HEK293 (cell line): ENCODE data around the gene FRMPD4.

Source experiments
- CTCF ChIA-PET: fragments of 350-600 bp; formaldehyde crosslinking; extraction: SDS; loops from one replicate; lab custom pipeline; 2021; ENCODE audit warnings: antibody characterized with exemption; lab: Yijun Ruan, JAX
- POLR2A ChIA-PET: fragments of 300-600 bp; formaldehyde crosslinking; extraction: SDS; loops from one replicate; lab custom pipeline; 2020; ENCODE audit warnings: antibody characterized with exemption, inconsistent platforms; lab: Yijun Ruan, JAX
- H3K27ac ChIP-seq: fragments of 200-500 bp; sonication (Bioruptor generic); 2 replicates; pipeline ENCODE4 v1.5.1; 2014; ENCODE audit warnings: low read depth, low read length, control low read depth, inconsistent platforms; ENCODE audit errors: extremely low read depth
- H3K36me3 ChIP-seq, 2 experiments: fragments of 200-500 bp in 1 of 2; sonication (Bioruptor generic) in 1 of 2; 1 replicate in 1 of 2; 2 replicates in 1 of 2; pipeline ENCODE4 v1.5.1; 2014 to 2017; ENCODE audit warnings: inconsistent platforms in 2 of 2, low read length in 2 of 2; ENCODE audit not compliant: control insufficient read depth in 2 of 2, insufficient read depth in 1 of 2
- H3K4me1 ChIP-seq: fragments of 200-500 bp; sonication (Bioruptor generic); 2 replicates; pipeline ENCODE4 v1.5.1; 2014; ENCODE audit warnings: mild to moderate bottlenecking, low read length, inconsistent platforms; ENCODE audit not compliant: control insufficient read depth, insufficient read depth
- H3K4me3 ChIP-seq: 2 replicates; pipeline ENCODE4 v1.5.1; 2011; ENCODE audit warnings: low read depth, mild to moderate bottlenecking, control low read depth, low read length, moderate library complexity
- H3K9me3 ChIP-seq: fragments of 200-500 bp; sonication (Bioruptor generic); 2 replicates; pipeline ENCODE4 v1.5.1; 2014; ENCODE audit warnings: low read depth, low read length, inconsistent platforms; ENCODE audit not compliant: control insufficient read depth, insufficient read depth
- CTCF ChIP-seq: fragments of 450-650 bp; formaldehyde crosslinking; IDR thresholded peaks from 2 replicates; pipeline ENCODE4 v1.5.1; 2016; ENCODE audit warnings: missing biosample characterization, missing genetic modification characterization
- GFI1B ChIP-seq: fragments of 450-650 bp; formaldehyde crosslinking; IDR thresholded peaks from 2 replicates; pipeline ENCODE4 v1.5.1; 2016; ENCODE audit warnings: missing biosample characterization, missing genetic modification characterization
- IKZF3 ChIP-seq: fragments of 450-650 bp; IDR thresholded peaks from 2 replicates; pipeline ENCODE4 v1.5.0; 2018; ENCODE audit warnings: missing biosample characterization, mild to moderate bottlenecking, missing genetic modification characterization, moderate library complexity
- MEIS1 ChIP-seq: sonication (generic); formaldehyde crosslinking; IDR thresholded peaks from 2 replicates; pipeline ENCODE4 v1.8.1; 2022; ENCODE audit warnings: missing genetic modification reagents, mild to moderate bottlenecking, borderline replicate concordance
- MZF1 ChIP-seq: fragments of 450-650 bp; formaldehyde crosslinking; IDR thresholded peaks from 2 replicates; pipeline ENCODE4 v1.5.1; 2017; ENCODE audit warnings: missing biosample characterization, missing genetic modification characterization, borderline replicate concordance
- OSR2 ChIP-seq: fragments of 450-650 bp; formaldehyde crosslinking; IDR thresholded peaks from 2 replicates; pipeline ENCODE4 v1.5.1; 2016; ENCODE audit warnings: missing biosample characterization, missing genetic modification characterization
- OVOL3 ChIP-seq: fragments of 450-650 bp; formaldehyde crosslinking; IDR thresholded peaks from 2 replicates; pipeline ENCODE4 v1.5.1; 2016; ENCODE audit warnings: missing biosample characterization, missing genetic modification characterization
- REST ChIP-seq: fragments of 450-650 bp; formaldehyde crosslinking; IDR thresholded peaks from 2 replicates; pipeline ENCODE4 v1.5.1; 2016; ENCODE audit warnings: missing biosample characterization, missing genetic modification characterization
- SCRT1 ChIP-seq: fragments of 450-650 bp; formaldehyde crosslinking; IDR thresholded peaks from 2 replicates; pipeline ENCODE4 v1.5.1; 2016; ENCODE audit warnings: missing biosample characterization, missing genetic modification characterization, borderline replicate concordance
- YY2 ChIP-seq: fragments of 450-650 bp; formaldehyde crosslinking; IDR thresholded peaks from 2 replicates; pipeline ENCODE4 v1.5.1; 2016; ENCODE audit warnings: missing biosample characterization, missing genetic modification characterization
- ZFP69B ChIP-seq: fragments of 450-650 bp; formaldehyde crosslinking; IDR thresholded peaks from 2 replicates; pipeline ENCODE4 v1.5.1; 2016; ENCODE audit warnings: missing biosample characterization, missing genetic modification characterization
- ZNF112 ChIP-seq: fragments of 450-650 bp; formaldehyde crosslinking; IDR thresholded peaks from 2 replicates; pipeline ENCODE4 v1.5.0; 2017; ENCODE audit warnings: missing biosample characterization, missing genetic modification characterization
- ZNF121 ChIP-seq: fragments of 450-650 bp; formaldehyde crosslinking; IDR thresholded peaks from 2 replicates; pipeline ENCODE4 v1.5.1; 2016; ENCODE audit warnings: missing biosample characterization, missing genetic modification characterization
- ZNF132 ChIP-seq: fragments of 450-650 bp; formaldehyde crosslinking; IDR thresholded peaks from 2 replicates; pipeline ENCODE4 v1.5.1; 2017; ENCODE audit warnings: missing biosample characterization, missing genetic modification characterization, borderline replicate concordance
- ZNF138 ChIP-seq: fragments of 450-650 bp; formaldehyde crosslinking; IDR thresholded peaks from 2 replicates; pipeline ENCODE4 v1.5.1; 2016; ENCODE audit warnings: missing biosample characterization, missing genetic modification characterization, borderline replicate concordance
- ZNF175 ChIP-seq: fragments of 450-650 bp; formaldehyde crosslinking; IDR thresholded peaks from 2 replicates; pipeline ENCODE4 v1.5.1; 2016; ENCODE audit warnings: missing biosample characterization, missing genetic modification characterization
- ZNF335 ChIP-seq: fragments of 450-650 bp; formaldehyde crosslinking; conservative IDR thresholded peaks from 2 replicates; pipeline ENCODE4 v1.5.1; 2016; ENCODE audit warnings: missing biosample characterization, missing genetic modification characterization
- ZNF366 ChIP-seq: fragments of 450-650 bp; formaldehyde crosslinking; conservative IDR thresholded peaks from 2 replicates; pipeline ENCODE4 v1.5.1; 2016; ENCODE audit warnings: missing biosample characterization, missing genetic modification characterization
- ZNF416 ChIP-seq: fragments of 450-650 bp; formaldehyde crosslinking; IDR thresholded peaks from 2 replicates; pipeline ENCODE4 v1.5.1; 2016; ENCODE audit warnings: missing biosample characterization, missing genetic modification characterization
- ZNF830 ChIP-seq: fragments of 450-650 bp; IDR thresholded peaks from 2 replicates; pipeline ENCODE4 v1.5.0; 2018; ENCODE audit warnings: missing biosample characterization, missing genetic modification characterization, low read depth, mild to moderate bottlenecking, moderate library complexity
- ZXDB ChIP-seq: fragments of 450-650 bp; formaldehyde crosslinking; IDR thresholded peaks from 2 replicates; pipeline ENCODE4 v1.5.1; 2016; ENCODE audit warnings: missing biosample characterization, missing genetic modification characterization
- TF ChIP-seq, protein P1 (sequence below): fragments of 450-650 bp; formaldehyde crosslinking; IDR thresholded peaks from 2 replicates; pipeline ENCODE4 v1.5.1; 2016; ENCODE audit warnings: missing biosample characterization, missing genetic modification characterization
- TF ChIP-seq, protein P2 (sequence below): fragments of 450-650 bp; IDR thresholded peaks from 2 replicates; pipeline ENCODE4 v1.5.1; 2018; ENCODE audit warnings: missing biosample characterization, missing genetic modification characterization

FRMPD4 gene

GRCh38 chrX:12648995-12649394 is 510.7 kb downstream of the FRMPD4 start (continued):
- TF ChIP-seq, protein P1, sequence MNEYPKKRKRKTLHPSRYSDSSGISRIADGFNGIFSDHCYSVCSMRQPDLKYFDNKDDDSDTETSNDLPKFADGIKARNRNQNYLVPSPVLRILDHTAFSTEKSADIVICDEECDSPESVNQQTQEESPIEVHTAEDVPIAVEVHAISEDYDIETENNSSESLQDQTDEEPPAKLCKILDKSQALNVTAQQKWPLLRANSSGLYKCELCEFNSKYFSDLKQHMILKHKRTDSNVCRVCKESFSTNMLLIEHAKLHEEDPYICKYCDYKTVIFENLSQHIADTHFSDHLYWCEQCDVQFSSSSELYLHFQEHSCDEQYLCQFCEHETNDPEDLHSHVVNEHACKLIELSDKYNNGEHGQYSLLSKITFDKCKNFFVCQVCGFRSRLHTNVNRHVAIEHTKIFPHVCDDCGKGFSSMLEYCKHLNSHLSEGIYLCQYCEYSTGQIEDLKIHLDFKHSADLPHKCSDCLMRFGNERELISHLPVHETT: no peak

DNA sequence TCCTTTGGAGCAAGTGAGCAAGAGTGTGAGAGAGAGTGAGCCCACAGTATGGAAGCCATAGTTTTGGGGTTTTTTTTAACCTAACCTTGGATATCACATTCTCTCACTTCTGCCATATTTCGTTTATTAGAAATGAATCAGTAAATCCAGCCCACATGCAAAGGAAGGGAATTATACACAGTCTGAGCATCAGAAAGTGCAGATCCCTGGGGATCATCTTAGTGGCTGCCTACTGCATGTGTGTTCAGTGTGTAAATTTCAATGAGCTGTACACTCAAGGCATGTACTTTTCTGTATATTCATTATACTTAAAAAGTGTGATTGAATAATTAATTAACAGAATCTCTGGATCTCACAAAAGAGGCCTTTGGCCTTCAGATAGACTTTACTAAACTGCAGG is 519.2 kb downstream of the FRMPD4 start:
- no peak for TF ChIP-seq ZNF138 (tag by site-specific recombination)
- no peak for TF ChIP-seq ZNF175 (tag by site-specific recombination)
- TF ChIP-seq ZNF830 (tag by site-specific recombination): no peak
- TF ChIP-seq ZNF112: no peak
- TF ChIP-seq ZNF416: no peak
- TF ChIP-seq CTCF: no peak
- TF ChIP-seq ZFP69B: no peak
- no peak for TF ChIP-seq YY2 (tag by site-specific recombination)
- Histone ChIP-seq H3K4me1 (no peaks in the 10 kb centered on the region), H3K9me3 (no peaks in the 10 kb centered on the region), H3K4me3 (no peak overlapping the region), H3K36me3 (no peaks in the 10 kb centered on the region), H3K27ac (no peak overlapping the region)
- POLR2A ChIA-PET: no interaction called here
- CTCF ChIA-PET: no interaction called here

DNA sequence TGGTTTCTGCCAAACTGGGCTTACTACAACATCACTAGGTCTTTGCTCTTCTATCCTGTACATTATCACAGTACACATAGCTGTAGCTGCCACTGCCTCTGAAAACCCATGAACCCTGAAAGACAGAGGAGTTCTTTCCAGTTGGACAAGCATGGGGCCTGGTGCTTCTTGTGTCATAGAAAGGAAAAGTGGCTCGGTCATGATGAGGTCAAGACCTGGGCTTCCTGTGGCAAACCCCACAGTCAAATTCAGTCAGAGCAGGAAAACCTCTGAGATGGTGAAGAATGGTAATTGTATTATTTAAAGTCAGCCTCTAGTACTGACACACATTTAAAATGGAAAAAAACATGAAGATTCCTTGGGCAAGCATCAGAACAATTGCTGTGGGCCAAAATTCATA is 519.6 kb downstream of the FRMPD4 start:
- Histone ChIP-seq H3K4me3 (no peak overlapping the region), H3K4me1 (no peaks in the 10 kb centered on the region), H3K9me3 (no peaks in the 10 kb centered on the region), H3K27ac (no peak overlapping the region), H3K36me3 (no peaks in the 10 kb centered on the region)
- TF ChIP-seq, protein P1: no peak
- TF ChIP-seq OVOL3 (tag by site-specific recombination) (no peak), ZNF132 (no peak), ZNF366 (no peak), ZXDB (tag by site-specific recombination) (no peak), OSR2 (no peak), GFI1B (tag by site-specific recombination) (no peak), MZF1 (no peak), ZNF121 (no peak), IKZF3 (no peak), SCRT1 (no peak), MEIS1 (CRISPR knock-in tag) (no peak), REST (no peak), ZNF112 (no peak), ZNF335 (tag by site-specific recombination) (no peak)
- TF ChIP-seq, protein P2, sequence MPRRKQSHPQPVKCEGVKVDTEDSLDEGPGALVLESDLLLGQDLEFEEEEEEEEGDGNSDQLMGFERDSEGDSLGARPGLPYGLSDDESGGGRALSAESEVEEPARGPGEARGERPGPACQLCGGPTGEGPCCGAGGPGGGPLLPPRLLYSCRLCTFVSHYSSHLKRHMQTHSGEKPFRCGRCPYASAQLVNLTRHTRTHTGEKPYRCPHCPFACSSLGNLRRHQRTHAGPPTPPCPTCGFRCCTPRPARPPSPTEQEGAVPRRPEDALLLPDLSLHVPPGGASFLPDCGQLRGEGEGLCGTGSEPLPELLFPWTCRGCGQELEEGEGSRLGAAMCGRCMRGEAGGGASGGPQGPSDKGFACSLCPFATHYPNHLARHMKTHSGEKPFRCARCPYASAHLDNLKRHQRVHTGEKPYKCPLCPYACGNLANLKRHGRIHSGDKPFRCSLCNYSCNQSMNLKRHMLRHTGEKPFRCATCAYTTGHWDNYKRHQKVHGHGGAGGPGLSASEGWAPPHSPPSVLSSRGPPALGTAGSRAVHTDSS (tag by site-specific recombination): no peak
- ChIA-PET POLR2A (no interaction called here), CTCF (interaction anchor here (0.7 kb wide), 1 partner anchor 931 kb away, joined by 4 read pairs; no protein-coding TSS in a partner anchor)
